ENCODE measurements around the gene BACE1.

DNA sequence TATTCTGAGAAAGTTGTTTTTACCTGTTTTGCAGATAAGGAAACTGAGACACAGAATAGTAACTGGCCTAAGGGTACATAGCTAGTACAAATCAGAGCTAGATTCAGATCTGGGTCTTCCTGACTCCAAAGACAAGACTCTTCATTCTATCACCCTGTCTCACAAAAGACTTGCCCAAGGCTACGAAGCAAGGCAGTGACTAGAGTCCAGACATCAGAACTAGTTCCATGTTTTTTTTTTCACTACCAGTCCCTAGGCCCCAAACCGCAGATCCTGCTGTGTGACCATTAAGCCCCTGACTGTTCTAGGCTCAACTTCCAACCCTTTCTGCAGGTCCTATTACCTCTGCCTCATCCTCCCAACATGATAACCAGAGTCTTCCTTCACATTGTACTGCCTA lies 23.4 kb downstream of the BACE1 start:
- TF ChIP-seq, protein P1, sequence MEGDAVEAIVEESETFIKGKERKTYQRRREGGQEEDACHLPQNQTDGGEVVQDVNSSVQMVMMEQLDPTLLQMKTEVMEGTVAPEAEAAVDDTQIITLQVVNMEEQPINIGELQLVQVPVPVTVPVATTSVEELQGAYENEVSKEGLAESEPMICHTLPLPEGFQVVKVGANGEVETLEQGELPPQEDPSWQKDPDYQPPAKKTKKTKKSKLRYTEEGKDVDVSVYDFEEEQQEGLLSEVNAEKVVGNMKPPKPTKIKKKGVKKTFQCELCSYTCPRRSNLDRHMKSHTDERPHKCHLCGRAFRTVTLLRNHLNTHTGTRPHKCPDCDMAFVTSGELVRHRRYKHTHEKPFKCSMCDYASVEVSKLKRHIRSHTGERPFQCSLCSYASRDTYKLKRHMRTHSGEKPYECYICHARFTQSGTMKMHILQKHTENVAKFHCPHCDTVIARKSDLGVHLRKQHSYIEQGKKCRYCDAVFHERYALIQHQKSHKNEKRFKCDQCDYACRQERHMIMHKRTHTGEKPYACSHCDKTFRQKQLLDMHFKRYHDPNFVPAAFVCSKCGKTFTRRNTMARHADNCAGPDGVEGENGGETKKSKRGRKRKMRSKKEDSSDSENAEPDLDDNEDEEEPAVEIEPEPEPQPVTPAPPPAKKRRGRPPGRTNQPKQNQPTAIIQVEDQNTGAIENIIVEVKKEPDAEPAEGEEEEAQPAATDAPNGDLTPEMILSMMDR (conservative IDR thresholded peaks at IDR 0.05 in 1 of 2, IDR thresholded peaks at IDR 0.05 in 1 of 2; ENCODE audit: extremely low read depth in 1 of 2, insufficient read depth in 1 of 2, low read depth in 1 of 2, low read length in 2 of 2): no peak
- no peak for TF ChIP-seq EZH2 (IDR thresholded peaks at IDR 0.05; ENCODE audit: borderline replicate concordance, low read length)
